ENCODE data around the gene WDR74. TPM values are rescaled to one million over a fixed set of nuclear protein-coding genes. Genes with fewer than 3 reads are reported as not detected.

The WDR74 gene
- total RNA-seq, 6 experiments from 2014 or later: 17.6 to 30.6 (median 24.3) TPM

- Histone ChIP-seq H3K36me3 (peaks cover 7 to 59% (median 27%) of the 10 kb centered on the region in 4 donors), H3K27ac (peak overlapping the region in 2 of 3 donors; percentile 20 to 65), H3K4me1 (peaks cover 0 to 26% (median 7%) of the 10 kb centered on the region in 4 donors), H3K27me3 (no peaks in the 10 kb centered on the region), H3K9me3 (no peaks in the 10 kb centered on the region), H3K4me3 (peak overlapping the region in 2 of 3 donors; percentile 73 to 89)
- WGBS (ENCODE audit: insufficient coverage, low coverage, low lambda C conversion rate, missing lambda C conversion rate): 58% methylated on average over 4 of the region's 11 CpGs
- no peak for TF ChIP-seq CTCF (IDR thresholded peaks at IDR 0.05)
- no peak for TF ChIP-seq POLR2A (IDR thresholded peaks at IDR 0.05)
- ATAC-seq (peak in 2 of 4 donors; percentile 0 to 1), DNase-seq (no peak)
- intact Hi-C loops (cut with DNase I): no loop called here
Measured at GRCh38 chr11:62792202-62792575, 47.2 kb downstream of the WDR74 start.

DNA sequence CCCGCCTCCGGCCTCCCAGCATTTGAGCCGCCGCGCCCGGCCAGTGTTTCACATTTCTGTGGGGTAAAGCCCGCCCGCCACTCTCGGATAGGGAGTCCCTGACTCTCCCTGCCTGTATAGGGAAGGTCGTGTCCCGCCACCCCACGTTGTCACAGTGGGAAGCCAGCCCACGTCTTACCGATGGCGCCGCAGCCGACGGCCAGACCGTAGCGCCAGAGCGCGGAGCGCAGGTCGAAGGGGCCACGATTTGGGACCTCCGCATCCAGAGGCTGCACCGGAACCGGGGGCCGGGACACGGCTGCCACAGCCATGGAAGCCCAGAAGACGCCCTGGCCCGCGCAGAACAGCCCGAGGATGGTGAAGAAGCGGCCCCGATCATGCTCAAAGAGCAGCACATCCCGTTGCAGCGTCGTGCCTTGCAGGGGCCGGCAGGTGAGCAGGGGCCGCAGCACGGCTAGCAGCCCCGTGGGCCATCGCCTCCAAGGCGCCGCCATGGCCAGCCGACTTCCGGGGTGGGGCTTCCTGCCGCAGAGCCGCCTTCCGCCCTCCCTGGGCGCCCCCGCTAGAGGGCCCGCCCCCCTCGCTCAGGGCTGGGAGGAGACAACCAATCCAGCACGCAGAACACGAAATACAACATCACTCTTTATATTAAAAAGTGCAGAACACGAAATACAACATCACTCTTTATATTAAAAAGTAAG, 47.7 kb downstream of the WDR74 start, which contains the start of gene TMEM223:
TMEM223 (minus strand) TSS at position 506 of the 701 bp plus-strand sequence; CDS start at position 494, 12 bp downstream.
- TF ChIP-seq POLR2A (IDR thresholded peaks at IDR 0.05) (peak; percentile 78), CTCF (IDR thresholded peaks at IDR 0.05) (peak; percentile 14 to 41 (median 28))
- H3K27ac ChIP-seq: peak within 1 kb of the TSS; percentile 39 to 88 (median 65)
- H3K36me3 ChIP-seq: peaks cover 5 to 54% (median 24%) of the 10 kb centered on the region in 4 donors
- H3K4me1 ChIP-seq: peaks cover 0 to 26% (median 7%) of the 10 kb centered on the region in 4 donors
- 0% methylated on average over 15 of the region's 58 CpGs for WGBS (ENCODE audit: insufficient coverage, low coverage, low lambda C conversion rate, missing lambda C conversion rate)
- H3K27me3 ChIP-seq: no peaks in the 10 kb centered on the region
- intact Hi-C loops (cut with DNase I): no loop called here
- peak; percentile 91 to 93 (median 92) for DNase-seq
- no peaks in the 10 kb centered on the region for H3K9me3 ChIP-seq
- H3K4me3 ChIP-seq: peak within 1 kb of the TSS; percentile 73 to 93 (median 89)
- ATAC-seq: peak; percentile 86 to 91 (median 86)

GRCh38 chr11:62789576-62789975, 49.8 kb downstream of the WDR74 start:
- H3K4me3 ChIP-seq: no peak overlapping the region
- no peak overlapping the region for H3K27ac ChIP-seq
- TF ChIP-seq POLR2A (IDR thresholded peaks at IDR 0.05) (no peak), CTCF (IDR thresholded peaks at IDR 0.05) (no peak)
- DNase-seq (no peak), ATAC-seq (no peak)
- H3K27me3 ChIP-seq: no peaks in the 10 kb centered on the region
- peaks cover 0 to 34% (median 11%) of the 10 kb centered on the region in 4 donors for H3K4me1 ChIP-seq
- no peaks in the 10 kb centered on the region for H3K9me3 ChIP-seq
- no CpG with 5 or more reads among the region's 3 CpGs for WGBS (ENCODE audit: insufficient coverage, low coverage, low lambda C conversion rate, missing lambda C conversion rate)
- intact Hi-C loops (cut with DNase I): loop anchor here in 1 of 2 donors (10.0 kb wide), 1 partner anchor 65 kb away; no protein-coding TSS in a partner anchor
- peaks cover 2 to 33% (median 13%) of the 10 kb centered on the region in 4 donors for H3K36me3 ChIP-seq

DNA sequence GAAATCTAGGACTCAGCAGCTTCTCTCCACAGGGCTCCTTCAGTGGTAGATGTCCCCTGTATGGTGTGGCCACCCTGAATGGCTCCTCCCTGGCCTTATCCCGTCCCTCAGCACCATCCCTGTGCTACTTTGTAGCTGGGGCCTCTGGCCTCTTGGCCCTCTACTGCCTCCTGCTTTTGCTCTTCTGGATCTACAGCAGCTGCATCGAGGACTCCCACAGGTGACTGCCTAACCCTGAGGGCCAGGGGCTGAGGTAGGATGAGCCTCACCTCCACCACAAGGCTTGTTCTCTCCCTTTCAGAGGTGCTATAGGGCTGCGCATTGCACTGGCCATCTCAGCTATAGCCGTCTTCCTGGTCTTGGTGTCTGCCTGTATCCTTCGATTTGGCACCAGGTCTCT, 50.4 kb downstream of the WDR74 start:
- Histone ChIP-seq H3K4me3 (no peak overlapping the region), H3K36me3 (peaks cover 0 to 27% (median 9%) of the 10 kb centered on the region in 4 donors), H3K4me1 (peaks cover 0 to 34% (median 11%) of the 10 kb centered on the region in 4 donors), H3K27ac (no peak overlapping the region), H3K27me3 (no peaks in the 10 kb centered on the region), H3K9me3 (no peaks in the 10 kb centered on the region)
- WGBS (ENCODE audit: insufficient coverage, low coverage, low lambda C conversion rate, missing lambda C conversion rate): 84% methylated on average over 3 of the region's 5 CpGs
- ATAC-seq: no peak
- intact Hi-C loops (cut with DNase I): loop anchor here in 1 of 2 donors (10.0 kb wide), 1 partner anchor 66 kb away; no protein-coding TSS in a partner anchor
- no peak for DNase-seq
- no peak for TF ChIP-seq CTCF (IDR thresholded peaks at IDR 0.05)
- no peak for TF ChIP-seq POLR2A (IDR thresholded peaks at IDR 0.05)
